IMR-90 (cell line): ENCODE data around the gene FOXO3. TPM values are rescaled to one million over a fixed set of nuclear protein-coding genes. Genes with fewer than 3 reads are reported as not detected.
A peak's percentile ranks its signal among the peaks of the same experiment; 100 is the strongest.

Experiments used
- ATAC-seq: fragments of 200-7000 bp; cut with Tn5 transposase; 2 replicates; pipeline ENCODE4 v1.9.1; 2020; ENCODE audit warnings: low read depth, mild to moderate bottlenecking, moderate library complexity
- Bru-seq: library from RNA; stranded (reverse); fragments of 400-500 nt; gene quantifications from one replicate; lab custom pipeline; 2021; lab: Mats Ljungman, UMichigan
- BruChase-seq, 2 experiments: library from RNA; stranded (reverse); fragments of 400-500 nt; gene quantifications; one replicate each; lab custom pipeline; 2021; lab: Mats Ljungman, UMichigan
- BruUV-seq: library from RNA; stranded (reverse); fragments of 400-500 nt; replicated peaks from 2 replicates; lab custom pipeline; 2021; lab: Mats Ljungman, UMichigan
- CTCF ChIA-PET: fragments of 300-600 bp; formaldehyde crosslinking; extraction: SDS; loops from one replicate; lab custom pipeline; 2021; ENCODE audit warnings: antibody characterized with exemption; lab: Yijun Ruan, JAX
- POLR2A ChIA-PET: fragments of 300-600 bp; sonication (Branson Sonifier 250); formaldehyde crosslinking; loops from one replicate; lab custom pipeline; 2022; ENCODE audit warnings: antibody characterized with exemption; ENCODE audit not compliant: unreplicated experiment; lab: Charles Lee
- DNase-seq: peaks from one replicate; pipeline ENCODE4 v3.0.0; 2013
- H2AFZ ChIP-seq: replicated peaks from 2 replicates; pipeline ENCODE3; 2013; ENCODE audit warnings: low read length, mild to moderate bottlenecking; ENCODE audit not compliant: poor library complexity
- H2AK5ac ChIP-seq: 2 replicates; pipeline ENCODE4 v1.6.1; 2013; ENCODE audit warnings: low read depth, low read length, inconsistent platforms
- H2AK9ac ChIP-seq: replicated peaks from 2 replicates; pipeline ENCODE3; 2013; ENCODE audit warnings: mild to moderate bottlenecking, low read depth, low read length, moderate library complexity; ENCODE audit not compliant: poor library complexity
- H2BK120ac ChIP-seq: 2 replicates; pipeline ENCODE4 v1.6.1; 2013; ENCODE audit warnings: low read depth, low read length, inconsistent platforms
- H2BK15ac ChIP-seq: 3 replicates; pipeline ENCODE4 v1.6.1; 2013; ENCODE audit warnings: low read depth, low read length, inconsistent platforms
- H2BK20ac ChIP-seq: 2 replicates; pipeline ENCODE4 v1.6.1; 2013; ENCODE audit warnings: low read depth, mild to moderate bottlenecking, inconsistent platforms, low read length, moderate library complexity
- H2BK5ac ChIP-seq: 2 replicates; pipeline ENCODE4 v1.6.1; 2013; ENCODE audit warnings: mild to moderate bottlenecking, low read depth, low read length, inconsistent platforms; ENCODE audit not compliant: poor library complexity, severe bottlenecking
- H3K14ac ChIP-seq: replicated peaks from 2 replicates; pipeline ENCODE4 v1.6.1; 2013; ENCODE audit warnings: low read depth, low read length, inconsistent platforms
- H3K18ac ChIP-seq: 2 replicates; pipeline ENCODE4 v1.6.1; 2013; ENCODE audit warnings: low read depth, low read length, control low read depth
- H3K23ac ChIP-seq: 2 replicates; pipeline ENCODE4 v1.6.1; 2013; ENCODE audit warnings: low read depth, low read length, inconsistent platforms
- H3K27ac ChIP-seq: 2 replicates; pipeline ENCODE4 v1.5.1; 2013; ENCODE audit warnings: mild to moderate bottlenecking, control low read depth, low read length; ENCODE audit not compliant: insufficient read depth
- H3K27me3 ChIP-seq: 2 replicates; pipeline ENCODE4 v1.6.1; 2013; ENCODE audit warnings: low read length; ENCODE audit not compliant: control insufficient read depth, insufficient read depth
- H3K36me3 ChIP-seq: 2 replicates; pipeline ENCODE4 v1.6.1; 2013; ENCODE audit warnings: low read length, mixed read lengths; ENCODE audit not compliant: control insufficient read depth, insufficient read depth
- H3K4ac ChIP-seq: 2 replicates; pipeline ENCODE4 v1.6.1; 2013; ENCODE audit warnings: low read depth, low read length, inconsistent platforms
- H3K4me1 ChIP-seq: 2 replicates; pipeline ENCODE4 v1.6.1; 2013; ENCODE audit warnings: low read length, mixed read lengths; ENCODE audit not compliant: control insufficient read depth, insufficient read depth
- H3K4me2 ChIP-seq: 2 replicates; pipeline ENCODE4 v1.6.1; 2013; ENCODE audit warnings: low read depth, mild to moderate bottlenecking, control low read depth, low read length, moderate library complexity
- H3K4me3 ChIP-seq: 2 replicates; pipeline ENCODE4 v1.5.1; 2013; ENCODE audit warnings: low read depth, mild to moderate bottlenecking, control low read depth, low read length, moderate library complexity; ENCODE audit not compliant: insufficient read depth
- H3K56ac ChIP-seq: 2 replicates; pipeline ENCODE4 v1.6.1; 2013; ENCODE audit warnings: low read length, inconsistent platforms; ENCODE audit not compliant: insufficient read depth; ENCODE audit errors: extremely low read depth
- H3K79me1 ChIP-seq, 2 experiments: 2 replicates each; pipeline ENCODE4 v1.6.1; 2013; ENCODE audit warnings: low read length in 2 of 2, inconsistent platforms in 1 of 2, low read depth in 1 of 2
- H3K9ac ChIP-seq: 2 replicates; pipeline ENCODE4 v1.6.1; 2013; ENCODE audit warnings: low read depth, low read length, control low read depth
- H3K9me1 ChIP-seq: 2 replicates; pipeline ENCODE4 v1.6.1; 2013; ENCODE audit warnings: low read length, inconsistent platforms; ENCODE audit not compliant: insufficient read depth
- H3K9me3 ChIP-seq: 2 replicates; pipeline ENCODE4 v1.6.1; 2013; ENCODE audit warnings: low read length; ENCODE audit not compliant: control insufficient read depth, insufficient read depth
- H4K20me1 ChIP-seq: 2 replicates; pipeline ENCODE4 v1.6.1; 2013; ENCODE audit warnings: low read length, inconsistent platforms; ENCODE audit not compliant: insufficient read depth
- H4K5ac ChIP-seq: 2 replicates; pipeline ENCODE4 v1.6.1; 2013; ENCODE audit warnings: mild to moderate bottlenecking, low read depth, low read length, control low read depth
- H4K8ac ChIP-seq, 2 experiments: 2 replicates each; pipeline ENCODE4 v1.6.1; 2013; ENCODE audit warnings: low read depth in 2 of 2, low read length in 2 of 2, control low read depth in 1 of 2, inconsistent platforms in 1 of 2
- H4K91ac ChIP-seq: 2 replicates; pipeline ENCODE4 v1.6.1; 2013; ENCODE audit warnings: low read depth, low read length, inconsistent platforms; ENCODE audit not compliant: insufficient read depth
- BHLHE40 ChIP-seq: fragments of 150-350 bp; IDR thresholded peaks from 2 replicates; pipeline ENCODE4 v1.6.1; 2016; ENCODE audit warnings: mild to moderate bottlenecking, low read depth, low read length
- MAZ ChIP-seq: IDR thresholded peaks from 2 replicates; pipeline ENCODE4 v1.6.1; 2012; ENCODE audit warnings: low read depth, mild to moderate bottlenecking, low read length, improper control_type of control experiment, moderate library complexity, borderline replicate concordance
- MXI1 ChIP-seq: IDR thresholded peaks from 2 replicates; pipeline ENCODE4 v1.6.1; 2012; ENCODE audit warnings: low read depth, mild to moderate bottlenecking, low read length, moderate library complexity, borderline replicate concordance
- NFE2L2 ChIP-seq: fragments of 150-350 bp; IDR thresholded peaks from 2 replicates; pipeline ENCODE4 v1.6.1; 2016; ENCODE audit warnings: low read depth, mild to moderate bottlenecking, low read length
- POLR2A ChIP-seq: IDR thresholded peaks from 2 replicates; pipeline ENCODE4 v1.6.1; 2012; ENCODE audit warnings: mild to moderate bottlenecking, low read depth, low read length
- RCOR1 ChIP-seq: IDR thresholded peaks from 2 replicates; pipeline ENCODE4 v1.6.1; 2012; ENCODE audit warnings: mild to moderate bottlenecking, low read length, improper control_type of control experiment; ENCODE audit not compliant: insufficient replicate concordance
- RFX5 ChIP-seq: IDR thresholded peaks from 2 replicates; pipeline ENCODE4 v1.8.0; 2012; ENCODE audit warnings: low read depth, mild to moderate bottlenecking, low read length, moderate library complexity
- SMC3 ChIP-seq: fragments of 150-350 bp; IDR thresholded peaks from 2 replicates; pipeline ENCODE4 v1.6.1; 2016; ENCODE audit warnings: low read depth, mild to moderate bottlenecking, antibody characterized with exemption, low read length, moderate library complexity
- WGBS, 2 experiments: methylation state at CpG; one replicate each; pipeline versions ENCODE4 v1.1.5 to v1.1.7; 2013; ENCODE audit warnings: missing lambda C conversion rate in 2 of 2; ENCODE audit not compliant: insufficient read length in 1 of 2; ENCODE audit errors: extremely low coverage in 2 of 2; 5-methylcytosine and 5-hydroxymethylcytosine counted together
- dilution Hi-C: fragments of 300-500 bp; cut with HindIII; formaldehyde crosslinking; loops from one replicate; pipeline ENCODE4 v1.14.3; 2018; ENCODE audit warnings: low sequenced_read_pairs; ENCODE audit not compliant: unreplicated experiment
- in situ Hi-C: fragments of 300-500 bp; cut with MboI; formaldehyde crosslinking; loops from 3 replicates; pipeline ENCODE4 v1.14.3; 2019; ENCODE audit warnings: low sequenced_read_pairs, inconsistent platforms, mixed read lengths
- intact Hi-C: fragments of 100-400 bp; cut with micrococcal nuclease; formaldehyde crosslinking; loops from 2 replicates; pipeline ENCODE4 v1.10.0; 2022
- long read RNA-seq: library from polyadenylated mRNA; unstranded; transcript quantifications from one replicate; pipeline ENCODE4 v2.0.0, GENCODE V29; 2021; ENCODE audit not compliant: unreplicated experiment
- polyA plus RNA-seq, 3 experiments: library from polyadenylated mRNA; depleted of rRNA; stranded (reverse); fragments of >200 nt; gene quantifications; 2 replicates each; pipeline ENCODE4 v1.2.3, GENCODE V29; 2012; ENCODE audit warnings: low replicate concordance in 1 of 3
- total RNA-seq: library from RNA; depleted of rRNA; stranded (reverse); fragments of >200 nt; gene quantifications from 2 replicates; pipeline ENCODE4 v1.2.3, GENCODE V29; 2012; rRNA removed

The FOXO3 gene
- total RNA-seq (35.3 and 38.7 TPM in 2 replicates), polyA plus RNA-seq (2012; rRNA removed) (17.5 and 19.1 TPM in 2 replicates), Bru-seq, nascent RNA (percentile 98 among the genes with signal in this experiment), BruChase-seq, experiment 1, labeled RNA remaining after a 6-hour chase (percentile 94 among the genes with signal in this experiment), BruChase-seq, experiment 2, labeled RNA remaining after a 2-hour chase (percentile 96 among the genes with signal in this experiment)
- 12.9 and 22.4 TPM in 2 replicates for polyA plus RNA-seq (2012; cell fraction: cytosol; rRNA removed)
- polyA plus RNA-seq (2012; cell fraction: nucleus; rRNA removed; ENCODE audit: low replicate concordance): 13.2 and 15.6 TPM in 2 replicates
- long read RNA-seq, full-length matches to known transcripts: 116 of 187 reads
- long read RNA-seq, partial matches to known transcripts: 43 of 187 reads
- long read RNA-seq, other reads (novel, unspliced or antisense): 28 of 187 reads

DNA sequence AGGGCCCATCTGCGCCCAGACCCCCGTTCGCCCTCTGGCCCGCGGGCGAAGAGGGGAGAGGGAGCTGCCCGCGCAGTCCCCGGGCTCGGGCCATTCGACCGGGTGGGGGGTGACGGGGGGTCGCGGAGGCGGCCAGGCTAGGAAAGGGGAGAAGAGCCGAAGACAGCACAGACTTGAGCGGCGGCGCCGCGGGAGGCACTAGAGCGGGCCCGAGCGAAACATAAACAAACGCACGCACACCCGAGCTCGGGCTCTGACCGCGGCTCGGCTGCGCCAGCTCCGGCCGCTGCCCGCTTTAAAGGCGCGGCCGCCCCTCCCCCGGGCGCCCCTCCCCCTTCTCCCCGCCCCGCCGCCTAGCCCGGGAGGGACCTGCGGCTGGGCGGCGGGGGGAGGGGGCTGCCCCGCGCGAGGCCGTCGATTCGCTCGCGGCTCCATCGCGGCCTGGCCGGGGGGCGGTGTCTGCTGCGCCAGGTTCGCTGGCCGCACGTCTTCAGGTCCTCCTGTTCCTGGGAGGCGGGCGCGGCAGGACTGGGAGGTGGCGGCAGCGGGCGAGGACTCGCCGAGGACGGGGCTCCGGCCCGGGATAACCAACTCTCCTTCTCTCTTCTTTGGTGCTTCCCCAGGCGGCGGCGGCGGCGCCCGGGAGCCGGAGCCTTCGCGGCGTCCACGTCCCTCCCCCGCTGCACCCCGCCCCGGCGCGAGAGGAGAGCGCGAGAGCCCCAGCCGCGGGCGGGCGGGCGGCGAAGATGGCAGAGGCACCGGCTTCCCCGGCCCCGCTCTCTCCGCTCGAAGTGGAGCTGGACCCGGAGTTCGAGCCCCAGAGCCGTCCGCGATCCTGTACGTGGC, at the start of gene FOXO3:
FOXO3 (plus strand) TSS at position 455 of the 846 bp plus-strand sequence; CDS start at position 747, 292 bp downstream.
- BruUV-seq: no TSS peak
- 0% methylated on average over 3 of the region's 110 CpGs; no CpG with 5 or more reads in 1 of the 2 experiments for WGBS, 2 experiments
- intact Hi-C loops (loop anchor here (1.0 to 5.0 kb wide), 3 partner anchors 112 to 535 kb away; partner anchors contain the start of gene CEP57L1), in situ Hi-C loops (no loop called here), dilution Hi-C loops (no loop called here)
- Histone ChIP-seq H3K9me3 (no peaks in the 10 kb centered on the region), H2BK20ac (no peak within 1 kb of the TSS), H3K4me1 (peaks cover 13% of the 10 kb centered on the region), H3K56ac (peak within 1 kb of the TSS; percentile 32; the same call in 1 of the 2 replicates), H2BK15ac (no peak within 1 kb of the TSS), H3K27ac (peak within 1 kb of the TSS; percentile 92), H2BK120ac (peak within 1 kb of the TSS; percentile 38), H3K9me1 (peaks cover 4% of the 10 kb centered on the region), H3K79me1 (peaks cover 0 to 34% of the 10 kb centered on the region in 2 experiments; a peak in 2 of 4 replicates), H4K5ac (no peak within 1 kb of the TSS; the same call in 1 of the 2 replicates), H3K4me2 (peak within 1 kb of the TSS; percentile 90), H3K18ac (peak within 1 kb of the TSS; percentile 75), H4K91ac (peak within 1 kb of the TSS; percentile 76; the same call in 1 of the 2 replicates), H3K36me3 (peaks cover 5% of the 10 kb centered on the region; the same call in 1 of the 2 replicates), H2AFZ (peak within 1 kb of the TSS; percentile 92), H3K23ac (peak within 1 kb of the TSS; percentile 91), H3K4me3 (peak within 1 kb of the TSS; percentile 78), H3K14ac (peak within 1 kb of the TSS; percentile 72), H4K8ac (peak within 1 kb of the TSS in 1 of 2 experiments; percentile 2; a peak in 1 of 4 replicates), H3K9ac (peak within 1 kb of the TSS; percentile 93), H4K20me1 (peaks cover 27% of the 10 kb centered on the region), H2AK9ac (peak within 1 kb of the TSS; percentile 92), H2BK5ac (peak within 1 kb of the TSS; percentile 91), H3K27me3 (no peaks in the 10 kb centered on the region), H3K4ac (peak within 1 kb of the TSS; percentile 72), H2AK5ac (peak within 1 kb of the TSS; percentile 92; the same call in 1 of the 2 replicates)
- POLR2A ChIA-PET: interaction anchor here (0.5 to 1.0 kb wide), 5 partner anchors 94 to 534 kb away, joined by 3 to 7 read pairs (median 7); partner anchors contain the start of gene SESN1
- peak; percentile 47 for TF ChIP-seq BHLHE40
- no peak for TF ChIP-seq NFE2L2
- TF ChIP-seq SMC3: no peak
- TF ChIP-seq RFX5: no peak
- TF ChIP-seq POLR2A: peak; percentile 95
- no peak for TF ChIP-seq RCOR1
- TF ChIP-seq MAZ: peak; percentile 79; the same call in 1 of the 2 replicates
- peak; percentile 74 for TF ChIP-seq MXI1
- DNase-seq: peak; percentile 80
- ATAC-seq: peak; percentile 48
- CTCF ChIA-PET: interaction anchor here (1.6 kb wide), 1 partner anchor 332 kb away, joined by 3 read pairs; no protein-coding TSS in a partner anchor
